Esophagus muscularis mucosa (tissue), 3 donors: ENCODE results near the gene AQR.

ENCODE experiments used
- CTCF ChIP-seq, 3 experiments: fragments of 200-600 bp in 2 of 3; fragments of 450-650 bp in 1 of 3; sonication (generic) in 2 of 3; IDR thresholded peaks; one replicate each; pipeline ENCODE4 v1.5.1; 2017 to 2019; ENCODE audit warnings: antibody characterized with exemption in 3 of 3, mild to moderate bottlenecking in 2 of 3, moderate library complexity in 1 of 3
- POLR2A ChIP-seq: fragments of 450-650 bp; IDR thresholded peaks from one replicate; pipeline ENCODE4 v1.6.1; 2017; ENCODE audit warnings: antibody characterized with exemption, moderate library complexity, mild to moderate bottlenecking, low read depth
- POLR2AphosphoS5 ChIP-seq, 2 donors: sonication (generic); formaldehyde crosslinking; IDR thresholded peaks; one replicate each; pipeline ENCODE4 v1.6.1; 2017; ENCODE audit warnings: antibody characterized with exemption in 2 of 2

GRCh38 chr15:34987609-34988026, 18.1 kb upstream of the AQR start:
- TF ChIP-seq CTCF (IDR thresholded peaks at IDR 0.05) = no peak
- no peak for TF ChIP-seq POLR2A
- TF ChIP-seq POLR2AphosphoS5 (IDR thresholded peaks at IDR 0.05) = no peak
